Tibial nerve (tissue), 4 donors: ENCODE measurements around the gene PIK3AP1. TPM values are rescaled to one million over a fixed set of nuclear protein-coding genes. Genes with fewer than 3 reads are reported as not detected.

ENCODE experiments used
- DNase-seq, 2 donors: peaks; one replicate each; pipeline ENCODE4 v3.0.0-alpha.2; 2019; ENCODE audit warnings: low spot score in 2 of 2
- H3K27ac ChIP-seq, 4 donors: fragments of 200-600 bp; sonication (generic) in 3 of 4; one replicate each; pipeline ENCODE4 v1.5.1; 2017 to 2019; ENCODE audit warnings: mild to moderate bottlenecking in 1 of 4
- H3K27me3 ChIP-seq, 2 donors: fragments of 200-600 bp; sonication (generic) in 1 of 2; one replicate each; pipeline versions ENCODE4 v1.5.1 to v1.6.0; 2017 to 2019
- H3K36me3 ChIP-seq, 3 donors: fragments of 200-600 bp; sonication (generic); one replicate each; pipeline ENCODE4 v1.5.1; 2018 to 2019
- H3K4me1 ChIP-seq, 4 donors: fragments of 200-600 bp; sonication (generic) in 3 of 4; one replicate each; pipeline ENCODE4 v1.5.1; 2017 to 2019
- H3K4me3 ChIP-seq, 4 donors: fragments of 200-600 bp; sonication (generic) in 3 of 4; one replicate each; pipeline ENCODE4 v1.5.1; 2017 to 2019; ENCODE audit warnings: mild to moderate bottlenecking in 1 of 4, moderate library complexity in 1 of 4
- H3K9me3 ChIP-seq, 4 donors: fragments of 200-600 bp; sonication (generic) in 3 of 4; one replicate each; pipeline ENCODE4 v1.5.1; 2017 to 2019
- CTCF ChIP-seq, 5 experiments: fragments of 200-600 bp in 3 of 5; fragments of 450-650 bp in 2 of 5; sonication (generic) in 3 of 5; IDR thresholded peaks; one replicate each; pipeline ENCODE4 v1.5.1; 2016 to 2019; ENCODE audit warnings: antibody characterized with exemption in 5 of 5, mild to moderate bottlenecking in 3 of 5, moderate library complexity in 2 of 5
- EP300 ChIP-seq, 2 donors: sonication (generic); formaldehyde crosslinking; IDR thresholded peaks; one replicate each; pipeline ENCODE4 v1.6.1; 2017; ENCODE audit warnings: antibody characterized with exemption in 2 of 2, mild to moderate bottlenecking in 1 of 2
- POLR2A ChIP-seq, 2 donors: fragments of 450-650 bp; IDR thresholded peaks; one replicate each; pipeline ENCODE4 v1.6.1; 2017; ENCODE audit warnings: antibody characterized with exemption in 2 of 2, mild to moderate bottlenecking in 2 of 2, moderate library complexity in 2 of 2
- WGBS, 2 donors: methylation state at CpG; one replicate each; pipeline ENCODE4 v1.1.5; 2018; 5-methylcytosine and 5-hydroxymethylcytosine counted together
- total RNA-seq, 4 donors: library from RNA; depleted of rRNA; stranded (reverse); fragments of >200 nt; gene quantifications; one replicate each; pipeline ENCODE4 v1.1.0, GENCODE V29; 2016

PIK3AP1 gene
- total RNA-seq, 4 donors from 2014 or later, result 7.1 to 21.3 (median 14.2) TPM

- DNase-seq, result no peak
- H3K4me3 ChIP-seq, result no peak overlapping the region
- peaks cover 0 to 40% (median 0%) of the 10 kb centered on the region in 4 donors for H3K4me1 ChIP-seq
- H3K27me3 ChIP-seq, result no peaks in the 10 kb centered on the region
- WGBS, 2 donors, result 20 to 24% methylated on average over 1 of the region's 1 CpG
- peaks cover 0 to 32% (median 0%) of the 10 kb centered on the region in 3 donors for H3K36me3 ChIP-seq
- no peak overlapping the region for H3K27ac ChIP-seq
- no peaks in the 10 kb centered on the region for H3K9me3 ChIP-seq
- TF ChIP-seq CTCF (IDR thresholded peaks at IDR 0.05) (no peak), EP300 (IDR thresholded peaks at IDR 0.05) (no peak), POLR2A (IDR thresholded peaks at IDR 0.05) (no peak)
Measured at GRCh38 chr10:96565774-96566173, 154.5 kb downstream of the PIK3AP1 start.

- no peak for DNase-seq
- H3K4me3 ChIP-seq, result no peak overlapping the region
- H3K27ac ChIP-seq, result no peak overlapping the region
- TF ChIP-seq POLR2A (IDR thresholded peaks at IDR 0.05) (no peak), CTCF (IDR thresholded peaks at IDR 0.05) (no peak), EP300 (IDR thresholded peaks at IDR 0.05) (no peak)
- H3K9me3 ChIP-seq, result no peaks in the 10 kb centered on the region
- WGBS, 2 donors, result 89 to 96% methylated on average over 3 of the region's 3 CpGs
- H3K4me1 ChIP-seq, result peaks cover 0 to 19% (median 0%) of the 10 kb centered on the region in 4 donors
- H3K36me3 ChIP-seq, result peaks cover 0 to 60% (median 0%) of the 10 kb centered on the region in 3 donors
- H3K27me3 ChIP-seq, result no peaks in the 10 kb centered on the region
Measured at GRCh38 chr10:96560966-96561887, 159.1 kb downstream of the PIK3AP1 start.

- Histone ChIP-seq H3K4me3 (no peak overlapping the region), H3K36me3 (peaks cover 0 to 60% (median 0%) of the 10 kb centered on the region in 3 donors), H3K4me1 (peaks cover 0 to 12% (median 0%) of the 10 kb centered on the region in 4 donors), H3K9me3 (no peaks in the 10 kb centered on the region), H3K27ac (no peak overlapping the region), H3K27me3 (no peaks in the 10 kb centered on the region)
- 89 to 91% methylated on average over 2 of the region's 2 CpGs for WGBS, 2 donors
- no peak for DNase-seq
- TF ChIP-seq POLR2A (IDR thresholded peaks at IDR 0.05) (no peak), EP300 (IDR thresholded peaks at IDR 0.05) (no peak), CTCF (IDR thresholded peaks at IDR 0.05) (no peak)
Measured at GRCh38 chr10:96560489-96560888, 159.8 kb downstream of the PIK3AP1 start.

GRCh38 chr10:96556003-96556402, 164.3 kb downstream of the PIK3AP1 start:
- H3K4me1 ChIP-seq, result peaks cover 0 to 7% (median 0%) of the 10 kb centered on the region in 4 donors
- no peak for DNase-seq
- H3K27ac ChIP-seq, result no peak overlapping the region
- H3K27me3 ChIP-seq, result no peaks in the 10 kb centered on the region
- TF ChIP-seq CTCF (IDR thresholded peaks at IDR 0.05), result peak in 2 of 5 experiments; percentile 17 to 30
- TF ChIP-seq EP300 (IDR thresholded peaks at IDR 0.05), result no peak
- H3K4me3 ChIP-seq, result no peak overlapping the region
- 68 to 86% methylated on average over 1 of the region's 1 CpG for WGBS, 2 donors
- peaks cover 0 to 51% (median 0%) of the 10 kb centered on the region in 3 donors for H3K36me3 ChIP-seq
- H3K9me3 ChIP-seq, result no peaks in the 10 kb centered on the region

GRCh38 chr10:96555330-96555729, 165.0 kb downstream of the PIK3AP1 start:
- TF ChIP-seq CTCF (IDR thresholded peaks at IDR 0.05) (no peak), POLR2A (IDR thresholded peaks at IDR 0.05) (no peak), EP300 (IDR thresholded peaks at IDR 0.05) (no peak)
- WGBS, 2 donors, result 92 to 95% methylated on average over 3 of the region's 3 CpGs
- Histone ChIP-seq H3K27me3 (no peaks in the 10 kb centered on the region), H3K36me3 (peaks cover 0 to 53% (median 0%) of the 10 kb centered on the region in 3 donors), H3K4me3 (no peak overlapping the region), H3K9me3 (no peaks in the 10 kb centered on the region), H3K4me1 (peaks cover 0 to 7% (median 0%) of the 10 kb centered on the region in 4 donors), H3K27ac (no peak overlapping the region)
- DNase-seq, result no peak
